ENCODE data around the gene FBXO7. TPM values are rescaled to one million over a fixed set of nuclear protein-coding genes. Genes with fewer than 3 reads are reported as not detected.
A peak's percentile ranks its signal among the peaks of the same experiment; 100 is the strongest.

The FBXO7 gene
- total and polyA plus RNA-seq, 2 experiments from 2014 or later, result 38.6 to 68.5 TPM

GRCh38 chr22:32518381-32518780 is 43.8 kb downstream of the FBXO7 start:
- peaks cover 44% of the 10 kb centered on the region for H3K36me3 Mint-ChIP-seq (ENCODE audit: low read depth)
- peaks cover 12% of the 10 kb centered on the region for H3K9me3 Mint-ChIP-seq
- no peak overlapping the region for H3K4me3 Mint-ChIP-seq

GRCh38 chr22:32518848-32519247 is 44.2 kb downstream of the FBXO7 start:
- TF ChIP-seq ZNF114 (CRISPR knock-in tag; IDR thresholded peaks at IDR 0.05), result no peak
- TF ChIP-seq, protein P1, sequence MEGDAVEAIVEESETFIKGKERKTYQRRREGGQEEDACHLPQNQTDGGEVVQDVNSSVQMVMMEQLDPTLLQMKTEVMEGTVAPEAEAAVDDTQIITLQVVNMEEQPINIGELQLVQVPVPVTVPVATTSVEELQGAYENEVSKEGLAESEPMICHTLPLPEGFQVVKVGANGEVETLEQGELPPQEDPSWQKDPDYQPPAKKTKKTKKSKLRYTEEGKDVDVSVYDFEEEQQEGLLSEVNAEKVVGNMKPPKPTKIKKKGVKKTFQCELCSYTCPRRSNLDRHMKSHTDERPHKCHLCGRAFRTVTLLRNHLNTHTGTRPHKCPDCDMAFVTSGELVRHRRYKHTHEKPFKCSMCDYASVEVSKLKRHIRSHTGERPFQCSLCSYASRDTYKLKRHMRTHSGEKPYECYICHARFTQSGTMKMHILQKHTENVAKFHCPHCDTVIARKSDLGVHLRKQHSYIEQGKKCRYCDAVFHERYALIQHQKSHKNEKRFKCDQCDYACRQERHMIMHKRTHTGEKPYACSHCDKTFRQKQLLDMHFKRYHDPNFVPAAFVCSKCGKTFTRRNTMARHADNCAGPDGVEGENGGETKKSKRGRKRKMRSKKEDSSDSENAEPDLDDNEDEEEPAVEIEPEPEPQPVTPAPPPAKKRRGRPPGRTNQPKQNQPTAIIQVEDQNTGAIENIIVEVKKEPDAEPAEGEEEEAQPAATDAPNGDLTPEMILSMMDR (conservative IDR thresholded peaks at IDR 0.05; ENCODE audit: low read depth in 2 of 2), result peak; percentile 58 to 62
- H2AFZ ChIP-seq, result no peak overlapping the region
- DNase-seq (ENCODE audit: low spot score), result peak; percentile 40
- H3K4me1 ChIP-seq (ENCODE audit: insufficient read depth), result peaks cover 3% of the 10 kb centered on the region; the same call in 1 of the 2 replicates
- ATAC-seq, result no peak
- H3K4me3 Mint-ChIP-seq, result no peak overlapping the region
- no peaks in the 10 kb centered on the region for H3K9me2 ChIP-seq (ENCODE audit: insufficient read depth)
- H3K36me3 Mint-ChIP-seq (ENCODE audit: low read depth), result peaks cover 43% of the 10 kb centered on the region
- no peak overlapping the region for H3K4me3 ChIP-seq
- H4K20me1 ChIP-seq (replicated peaks; ENCODE audit: insufficient read depth), result no peaks in the 10 kb centered on the region; the same call in 1 of the 2 replicates
- H3K4me1 Mint-ChIP-seq, result peaks cover 3% of the 10 kb centered on the region; the same call in 1 of the 3 replicates
- H3K27me3 ChIP-seq (ENCODE audit: insufficient read depth), result no peaks in the 10 kb centered on the region
- peaks cover 4% of the 10 kb centered on the region for H3K27me3 Mint-ChIP-seq (ENCODE audit: insufficient read depth, low read depth, poor library complexity)
- no peak overlapping the region for H3K4me2 ChIP-seq
- H3K36me3 ChIP-seq (ENCODE audit: insufficient read depth), result no peaks in the 10 kb centered on the region
- no peaks in the 10 kb centered on the region for H3K79me2 ChIP-seq (replicated peaks; ENCODE audit: insufficient read depth)
- no peak overlapping the region for H3K27ac Mint-ChIP-seq
- peaks cover 14% of the 10 kb centered on the region for H3K9me3 Mint-ChIP-seq
- H3F3A ChIP-seq (replicated peaks; ENCODE audit: low read depth), result no peaks in the 10 kb centered on the region
- H3K27ac ChIP-seq (ENCODE audit: low read depth), result no peak overlapping the region

More at GRCh38 chr22:32518381-32518780, 43.8 kb downstream of the FBXO7 start:
- Histone ChIP-seq H3F3A (replicated peaks; ENCODE audit: low read depth) (no peaks in the 10 kb centered on the region), H3K36me3 (ENCODE audit: insufficient read depth) (no peaks in the 10 kb centered on the region), H3K4me3 (no peak overlapping the region), H3K27me3 (ENCODE audit: insufficient read depth) (no peaks in the 10 kb centered on the region), H3K9me2 (ENCODE audit: insufficient read depth) (no peaks in the 10 kb centered on the region), H4K20me1 (replicated peaks; ENCODE audit: insufficient read depth) (no peaks in the 10 kb centered on the region; the same call in 1 of the 2 replicates), H2AFZ (no peak overlapping the region), H3K4me1 (ENCODE audit: insufficient read depth) (no peaks in the 10 kb centered on the region), H3K27ac (ENCODE audit: low read depth) (no peak overlapping the region), H3K4me2 (no peak overlapping the region), H3K79me2 (replicated peaks; ENCODE audit: insufficient read depth) (no peaks in the 10 kb centered on the region)
- no peak for TF ChIP-seq EZH2phosphoT487 (IDR thresholded peaks at IDR 0.05; ENCODE audit: unreplicated experiment)
- TF ChIP-seq NANOG (IDR thresholded peaks at IDR 0.05; ENCODE audit: borderline replicate concordance), result no peak
- no peak for TF ChIP-seq REST (IDR thresholded peaks at IDR 0.05; ENCODE audit: unreplicated experiment)
- TF ChIP-seq, protein P1 (conservative IDR thresholded peaks at IDR 0.05; ENCODE audit: low read depth in 2 of 2), result no peak
- TF ChIP-seq EZH2 (IDR thresholded peaks at IDR 0.05; ENCODE audit: low read depth, unreplicated experiment), result no peak
- DNase-seq (ENCODE audit: low spot score) (no peak), ATAC-seq (no peak)
- Mint-ChIP-seq H3K27me3 (ENCODE audit: insufficient read depth, low read depth, poor library complexity) (peaks cover 4% of the 10 kb centered on the region), H3K27ac (no peak overlapping the region), H3K4me1 (no peaks in the 10 kb centered on the region)
